LNCAP (cell line): Measurements from ENCODE around the gene KRT13.
A peak's percentile ranks its signal among the peaks of the same experiment; 100 is the strongest.

ENCODE experiments used
- TF ChIP-seq, protein P1 (sequence below): fragments of 450-650 bp; IDR thresholded peaks from 2 replicates; pipeline ENCODE4 v1.5.1; 2017; ENCODE audit warnings: mild to moderate bottlenecking

The KRT13 gene

GRCh38 chr17:41492771-41493170, 12.6 kb downstream of the KRT13 start:
- TF ChIP-seq, protein P1, sequence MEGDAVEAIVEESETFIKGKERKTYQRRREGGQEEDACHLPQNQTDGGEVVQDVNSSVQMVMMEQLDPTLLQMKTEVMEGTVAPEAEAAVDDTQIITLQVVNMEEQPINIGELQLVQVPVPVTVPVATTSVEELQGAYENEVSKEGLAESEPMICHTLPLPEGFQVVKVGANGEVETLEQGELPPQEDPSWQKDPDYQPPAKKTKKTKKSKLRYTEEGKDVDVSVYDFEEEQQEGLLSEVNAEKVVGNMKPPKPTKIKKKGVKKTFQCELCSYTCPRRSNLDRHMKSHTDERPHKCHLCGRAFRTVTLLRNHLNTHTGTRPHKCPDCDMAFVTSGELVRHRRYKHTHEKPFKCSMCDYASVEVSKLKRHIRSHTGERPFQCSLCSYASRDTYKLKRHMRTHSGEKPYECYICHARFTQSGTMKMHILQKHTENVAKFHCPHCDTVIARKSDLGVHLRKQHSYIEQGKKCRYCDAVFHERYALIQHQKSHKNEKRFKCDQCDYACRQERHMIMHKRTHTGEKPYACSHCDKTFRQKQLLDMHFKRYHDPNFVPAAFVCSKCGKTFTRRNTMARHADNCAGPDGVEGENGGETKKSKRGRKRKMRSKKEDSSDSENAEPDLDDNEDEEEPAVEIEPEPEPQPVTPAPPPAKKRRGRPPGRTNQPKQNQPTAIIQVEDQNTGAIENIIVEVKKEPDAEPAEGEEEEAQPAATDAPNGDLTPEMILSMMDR, result no peak

- TF ChIP-seq, protein P1, result no peak
These were observed 13.1 kb downstream of the KRT13 start for GRCh38 chr17:41492351-41492750.

GRCh38 chr17:41491476-41491875, 13.9 kb downstream of the KRT13 start:
- TF ChIP-seq, protein P1, result no peak

- TF ChIP-seq, protein P1, result no peak
These were observed 15.1 kb downstream of the KRT13 start for GRCh38 chr17:41490000-41490990.

DNA sequence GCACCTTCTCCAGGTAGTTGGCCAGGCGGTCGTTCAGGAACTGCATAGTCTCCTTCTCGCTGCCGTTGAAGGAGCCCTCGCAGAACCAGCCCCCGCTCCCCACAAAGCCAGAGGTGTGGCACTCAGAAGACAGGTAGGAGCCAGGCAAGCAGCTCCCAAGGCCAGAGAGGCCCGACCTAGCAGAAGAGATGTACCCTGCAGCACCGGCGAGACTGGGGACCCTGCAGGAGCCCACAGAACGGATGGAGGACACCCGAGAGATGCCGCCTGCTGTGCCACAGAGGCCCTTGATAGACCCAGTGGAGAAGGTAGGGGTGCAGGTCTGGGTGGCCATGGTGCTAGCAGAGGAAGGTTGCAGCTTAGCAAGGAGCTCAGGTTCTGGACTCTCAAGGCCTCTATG, 15.9 kb downstream of the KRT13 start, which contains the start of gene KRT36:
Gene KRT36 (minus strand): TSS at position 380 of the 400 bp plus-strand sequence. CDS start 46 bp downstream, at position 334.
- TF ChIP-seq, protein P1, result no peak

GRCh38 chr17:41486809-41487530, 18.4 kb downstream of the KRT13 start:
- TF ChIP-seq, protein P1, result peak; percentile 61

- TF ChIP-seq, protein P1, result no peak
These were observed 19.1 kb downstream of the KRT13 start for GRCh38 chr17:41486316-41486715.
